ENCODE data around the gene TREML4. TPM values are rescaled to one million over a fixed set of nuclear protein-coding genes. Genes with fewer than 3 reads are reported as not detected.

TREML4 gene
- total and polyA plus RNA-seq, 2 of the 8 experiments (the other 6 are each of a cell fraction or from before 2014, with no cell fraction given) = not detected

DNA sequence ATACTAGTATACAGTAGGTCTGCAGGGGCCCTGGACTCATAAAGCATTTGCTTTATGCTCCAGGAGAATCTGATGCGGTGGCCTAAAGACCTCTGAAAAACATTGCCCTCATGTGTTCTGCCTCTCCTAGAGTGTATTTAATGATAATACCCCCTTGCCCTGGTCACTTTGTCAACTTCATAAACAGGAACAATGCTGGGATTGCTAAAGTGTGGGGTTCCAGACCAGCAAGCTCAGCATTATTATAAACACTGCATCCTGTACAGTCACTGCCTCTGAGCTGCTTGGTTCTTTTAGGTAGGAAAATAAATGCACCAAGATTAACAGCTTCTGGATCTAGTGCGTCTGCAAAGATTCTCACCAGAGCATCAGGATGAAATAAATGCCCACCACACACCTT lies 46.1 kb downstream of the TREML4 start:
- H2BK120ac ChIP-seq (replicated peaks; ENCODE audit: low read depth, low read length) = no peak overlapping the region
- H3K14ac ChIP-seq (ENCODE audit: insufficient read length) = no peak overlapping the region
- CTCF ChIA-PET (ENCODE audit: partially characterized antibody) = interaction anchor here (1.3 to 1.8 kb wide), 2 partner anchors 44 to 46 kb away, joined by 3 to 5 read pairs; no protein-coding TSS in a partner anchor
- no peak overlapping the region for H3K56ac ChIP-seq (replicated peaks; ENCODE audit: insufficient read length, low read depth, low read length)
- DNase-seq (ENCODE audit: low read depth in 1 of 2, low spot score in 2 of 2) (no peak), FAIRE-seq (no peak)
- H3K9me3 ChIP-seq (ENCODE audit: insufficient read depth in 2 of 2, low read depth in 1 of 2, low read length in 1 of 2) = 0 out of 4 replicates have a peak, but pooled peaks cover 0 to 3% of the 10 kb centered on the region in 2 experiments
- H2AFZ ChIP-seq (ENCODE audit: low read length) = no peak overlapping the region
- H4K8ac ChIP-seq (ENCODE audit: extremely low read depth, insufficient read depth, low read length) = no peak overlapping the region
- H2BK12ac ChIP-seq (ENCODE audit: low read depth, low read length) = no peak overlapping the region
- no peak overlapping the region for H3K23ac ChIP-seq (ENCODE audit: insufficient read length)
- no peak overlapping the region for H2BK5ac ChIP-seq (ENCODE audit: low read depth, low read length)
- H2BK20ac ChIP-seq (ENCODE audit: low read length) = no peak overlapping the region
- H3K18ac ChIP-seq (ENCODE audit: extremely low read depth, low read length) = no peak overlapping the region
- no peaks in the 10 kb centered on the region for H3K23me2 ChIP-seq (ENCODE audit: low read depth, low read length)
- H3K36me3 ChIP-seq (ENCODE audit: control insufficient read depth in 2 of 4, insufficient read depth in 4 of 4, low read length in 3 of 4) = no peaks in the 10 kb centered on the region
- H3K4me1 ChIP-seq (replicated peaks in 1 of 4; ENCODE audit: control insufficient read depth in 3 of 4, insufficient read depth in 4 of 4, low read length in 3 of 4) = peaks cover 0 to 3% (median 0%) of the 10 kb centered on the region in 4 experiments; a peak in 2 of 7 replicates
- H2BK15ac ChIP-seq (ENCODE audit: low read length) = no peak overlapping the region
- H3K27ac ChIP-seq (ENCODE audit: low read depth, low read length) = no peak overlapping the region
- H3K27me3 ChIP-seq (replicated peaks in 1 of 4; ENCODE audit: control insufficient read depth in 3 of 4, extremely low read depth in 1 of 4, insufficient read depth in 3 of 4, low read length in 3 of 4) = no peaks in the 10 kb centered on the region; a peak in 2 of 7 replicates
- H4K5ac ChIP-seq (ENCODE audit: insufficient read length, low read depth, low read length) = no peak overlapping the region
- 86% methylated on average over 2 of the region's 2 CpGs; no CpG with 5 or more reads in 1 of the 2 experiments for WGBS, 2 experiments (ENCODE audit: extremely low coverage in 1 of 2, insufficient coverage in 1 of 2, insufficient read length in 1 of 2, insufficient replicate concordance in 2 of 2, low coverage in 1 of 2, low lambda C conversion rate in 2 of 2, missing lambda C conversion rate in 1 of 2)
- no peak overlapping the region for H3K4me2 ChIP-seq (ENCODE audit: insufficient read depth in 1 of 2, low read depth in 2 of 2, low read length in 2 of 2)
- H3K4me3 ChIP-seq (ENCODE audit: extremely low read depth in 1 of 4, insufficient read depth in 2 of 4, low read depth in 3 of 4, low read length in 4 of 4) = no peak overlapping the region
- H2AK5ac ChIP-seq (ENCODE audit: low read depth, low read length) = no peak overlapping the region
- peaks cover 0 to 4% of the 10 kb centered on the region in 2 experiments for H4K20me1 ChIP-seq (replicated peaks in 1 of 2; ENCODE audit: control insufficient read depth in 1 of 2, insufficient read depth in 2 of 2, low read length in 2 of 2)
- H4K91ac ChIP-seq (replicated peaks; ENCODE audit: insufficient read length, low read length) = no peak overlapping the region
- POLR2A ChIA-PET (ENCODE audit: partially characterized antibody) = no interaction called here
- H3K79me2 ChIP-seq (ENCODE audit: control insufficient read depth in 1 of 2, insufficient read depth in 2 of 2, low read length in 2 of 2) = no peaks in the 10 kb centered on the region
- no peak overlapping the region for H3K9ac ChIP-seq (replicated peaks in 1 of 4; ENCODE audit: extremely low read depth in 1 of 4, low read depth in 3 of 4, low read length in 3 of 4)
- no peaks in the 10 kb centered on the region for H3K79me1 ChIP-seq (ENCODE audit: low read depth, low read length)
- no peak overlapping the region for H3K4ac ChIP-seq (replicated peaks; ENCODE audit: insufficient read length, low read depth, low read length)
- TF ChIP-seq SIN3A (conservative IDR thresholded peaks at IDR 0.05 in 1 of 2, IDR thresholded peaks at IDR 0.05 in 1 of 2; ENCODE audit: low read depth in 1 of 2, low read length in 2 of 2) (no peak), EP300 (IDR thresholded peaks at IDR 0.05; ENCODE audit: borderline replicate concordance in 1 of 2, low read depth in 2 of 2, low read length in 2 of 2) (no peak), GTF2F1 (IDR thresholded peaks at IDR 0.05; ENCODE audit: borderline replicate concordance, low read depth, low read length) (no peak), YY1 (IDR thresholded peaks at IDR 0.05; ENCODE audit: low read depth, low read length) (no peak), TAF7 (optimal IDR thresholded peaks at IDR 0.05; ENCODE audit: borderline replicate concordance, low read depth, low read length) (no peak), RAD21 (IDR thresholded peaks at IDR 0.05 in 1 of 2, conservative IDR thresholded peaks at IDR 0.05 in 1 of 2; ENCODE audit: low read depth in 2 of 2, low read length in 2 of 2) (no peak), CREB1 (IDR thresholded peaks at IDR 0.05) (no peak), SP2 (IDR thresholded peaks at IDR 0.05; ENCODE audit: low read length) (no peak), E2F6 (IDR thresholded peaks at IDR 0.05) (no peak), SRF (IDR thresholded peaks at IDR 0.05; ENCODE audit: low read depth, low read length) (no peak), TEAD4 (IDR thresholded peaks at IDR 0.05; ENCODE audit: low read depth, low read length) (no peak), TCF12 (IDR thresholded peaks at IDR 0.05; ENCODE audit: low read depth, low read length) (no peak), ATF3 (IDR thresholded peaks at IDR 0.05; ENCODE audit: insufficient read depth, low read depth, low read length) (no peak)
